ENCODE data around the gene UCP2. TPM values are rescaled to one million over a fixed set of nuclear protein-coding genes. Genes with fewer than 3 reads are reported as not detected.

UCP2 gene
- total and polyA plus RNA-seq, 9 of the 15 experiments (the other 6 are each of a cell fraction or from before 2014, with no cell fraction given): 19.2 to 216 (median 87.9) TPM

- TF ChIP-seq, protein P1, sequence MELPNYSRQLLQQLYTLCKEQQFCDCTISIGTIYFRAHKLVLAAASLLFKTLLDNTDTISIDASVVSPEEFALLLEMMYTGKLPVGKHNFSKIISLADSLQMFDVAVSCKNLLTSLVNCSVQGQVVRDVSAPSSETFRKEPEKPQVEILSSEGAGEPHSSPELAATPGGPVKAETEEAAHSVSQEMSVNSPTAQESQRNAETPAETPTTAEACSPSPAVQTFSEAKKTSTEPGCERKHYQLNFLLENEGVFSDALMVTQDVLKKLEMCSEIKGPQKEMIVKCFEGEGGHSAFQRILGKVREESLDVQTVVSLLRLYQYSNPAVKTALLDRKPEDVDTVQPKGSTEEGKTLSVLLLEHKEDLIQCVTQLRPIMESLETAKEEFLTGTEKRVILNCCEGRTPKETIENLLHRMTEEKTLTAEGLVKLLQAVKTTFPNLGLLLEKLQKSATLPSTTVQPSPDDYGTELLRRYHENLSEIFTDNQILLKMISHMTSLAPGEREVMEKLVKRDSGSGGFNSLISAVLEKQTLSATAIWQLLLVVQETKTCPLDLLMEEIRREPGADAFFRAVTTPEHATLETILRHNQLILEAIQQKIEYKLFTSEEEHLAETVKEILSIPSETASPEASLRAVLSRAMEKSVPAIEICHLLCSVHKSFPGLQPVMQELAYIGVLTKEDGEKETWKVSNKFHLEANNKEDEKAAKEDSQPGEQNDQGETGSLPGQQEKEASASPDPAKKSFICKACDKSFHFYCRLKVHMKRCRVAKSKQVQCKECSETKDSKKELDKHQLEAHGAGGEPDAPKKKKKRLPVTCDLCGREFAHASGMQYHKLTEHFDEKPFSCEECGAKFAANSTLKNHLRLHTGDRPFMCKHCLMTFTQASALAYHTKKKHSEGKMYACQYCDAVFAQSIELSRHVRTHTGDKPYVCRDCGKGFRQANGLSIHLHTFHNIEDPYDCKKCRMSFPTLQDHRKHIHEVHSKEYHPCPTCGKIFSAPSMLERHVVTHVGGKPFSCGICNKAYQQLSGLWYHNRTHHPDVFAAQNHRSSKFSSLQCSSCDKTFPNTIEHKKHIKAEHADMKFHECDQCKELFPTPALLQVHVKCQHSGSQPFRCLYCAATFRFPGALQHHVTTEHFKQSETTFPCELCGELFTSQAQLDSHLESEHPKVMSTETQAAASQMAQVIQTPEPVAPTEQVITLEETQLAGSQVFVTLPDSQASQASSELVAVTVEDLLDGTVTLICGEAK (IDR thresholded peaks at IDR 0.05): 0 out of 2 replicates have a peak, but pooled peaks have one; percentile 3
- TF ChIP-seq, protein P1 (CRISPR knock-in tag; IDR thresholded peaks at IDR 0.05): no peak
- TF ChIP-seq ZNF408 (CRISPR knock-in tag; IDR thresholded peaks at IDR 0.05; ENCODE audit: low read depth) (no peak), SMAD4 (CRISPR knock-in tag; conservative IDR thresholded peaks at IDR 0.05) (peak; percentile 62), MYC (IDR thresholded peaks at IDR 0.05; ENCODE audit: low read depth, low read length) (peak; percentile 67), MYC (CRISPR knock-in tag; IDR thresholded peaks at IDR 0.05; ENCODE audit: borderline replicate concordance, low read depth) (no peak), HDAC3 (IDR thresholded peaks at IDR 0.05; ENCODE audit: borderline replicate concordance, partially characterized antibody) (no peak), CXXC5 (CRISPR knock-in tag; IDR thresholded peaks at IDR 0.05) (peak; percentile 31; the same call in 1 of the 2 replicates), TCF7L2 (IDR thresholded peaks at IDR 0.05; ENCODE audit: low read depth, low read length) (no peak), PCBP1 (IDR thresholded peaks at IDR 0.05; ENCODE audit: low read depth, low read length, poor library complexity, severe bottlenecking) (no peak), RFX1 (IDR thresholded peaks at IDR 0.05) (no peak), NR4A1 (CRISPR knock-in tag; IDR thresholded peaks at IDR 0.05) (no peak), NR4A1 (tag; IDR thresholded peaks at IDR 0.05) (peak; percentile 55; the same call in 1 of the 2 replicates)
- TF ChIP-seq, protein P2, sequence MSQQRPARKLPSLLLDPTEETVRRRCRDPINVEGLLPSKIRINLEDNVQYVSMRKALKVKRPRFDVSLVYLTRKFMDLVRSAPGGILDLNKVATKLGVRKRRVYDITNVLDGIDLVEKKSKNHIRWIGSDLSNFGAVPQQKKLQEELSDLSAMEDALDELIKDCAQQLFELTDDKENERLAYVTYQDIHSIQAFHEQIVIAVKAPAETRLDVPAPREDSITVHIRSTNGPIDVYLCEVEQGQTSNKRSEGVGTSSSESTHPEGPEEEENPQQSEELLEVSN (IDR thresholded peaks at IDR 0.05; ENCODE audit: borderline replicate concordance in 1 of 2, extremely low read depth in 1 of 2, insufficient read depth in 1 of 2, insufficient read length in 1 of 2, low read depth in 1 of 2, low read length in 1 of 2, poor library complexity in 1 of 2, severe bottlenecking in 1 of 2): peak; percentile 19 to 60
- TF ChIP-seq, protein P3, sequence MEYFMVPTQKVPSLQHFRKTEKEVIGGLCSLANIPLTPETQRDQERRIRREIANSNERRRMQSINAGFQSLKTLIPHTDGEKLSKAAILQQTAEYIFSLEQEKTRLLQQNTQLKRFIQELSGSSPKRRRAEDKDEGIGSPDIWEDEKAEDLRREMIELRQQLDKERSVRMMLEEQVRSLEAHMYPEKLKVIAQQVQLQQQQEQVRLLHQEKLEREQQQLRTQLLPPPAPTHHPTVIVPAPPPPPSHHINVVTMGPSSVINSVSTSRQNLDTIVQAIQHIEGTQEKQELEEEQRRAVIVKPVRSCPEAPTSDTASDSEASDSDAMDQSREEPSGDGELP (CRISPR knock-in tag; IDR thresholded peaks at IDR 0.05; ENCODE audit: borderline replicate concordance): peak; percentile 32; the same call in 1 of the 2 replicates
Observed at GRCh38 chr11:74009675-74010305, 27.1 kb upstream of the UCP2 start (continued).

All from K562 (cell line).